Right atrium auricular region (tissue), 2 donors: ENCODE measurements around the gene M6PR. TPM values are rescaled to one million over a fixed set of nuclear protein-coding genes. Genes with fewer than 3 reads are reported as not detected.
"Not testable (repeated sequence)": the region's sequence is repeated elsewhere in the genome, so short reads cannot be mapped to it uniquely, and the experiment has no call there.

ENCODE experiments used
- DNase-seq: peaks from one replicate; pipeline ENCODE4 v3.0.0-alpha.2; 2019; ENCODE audit warnings: low spot score
- H3K27ac ChIP-seq, 2 donors: fragments of 200-600 bp; sonication (generic); 1 replicate in 1 of 2; 2 replicates in 1 of 2; pipeline ENCODE4 v1.5.1; 2016 to 2019
- H3K27me3 ChIP-seq, 2 donors: fragments of 200-600 bp; sonication (generic); one replicate each; pipeline versions ENCODE4 v1.5.1 to v1.6.0; 2017 to 2019
- H3K36me3 ChIP-seq: fragments of 200-600 bp; sonication (generic); one replicate; pipeline ENCODE4 v1.5.1; 2016
- H3K4me1 ChIP-seq, 2 donors: fragments of 200-600 bp; sonication (generic); one replicate each; pipeline versions ENCODE4 v1.5.1 to v1.6.0; 2017 to 2019
- H3K4me3 ChIP-seq, 2 donors: fragments of 200-600 bp; sonication (generic); 1 replicate in 1 of 2; 2 replicates in 1 of 2; pipeline ENCODE4 v1.5.1; 2017 to 2019; ENCODE audit warnings: mild to moderate bottlenecking in 1 of 2, moderate library complexity in 1 of 2
- H3K9me3 ChIP-seq, 2 donors: fragments of 200-600 bp; sonication (generic); one replicate each; pipeline ENCODE4 v1.5.1; 2019
- total RNA-seq, 2 donors: library from RNA; depleted of rRNA; stranded (reverse); fragments of >200 nt; gene quantifications; one replicate each; pipeline ENCODE4 v1.1.0, GENCODE V29; 2016
- TF ChIP-seq, protein P1 (sequence below), 2 donors: fragments of 200-600 bp; sonication (generic); IDR thresholded peaks; one replicate each; pipeline ENCODE4 v1.5.1; 2019; ENCODE audit warnings: antibody characterized with exemption in 2 of 2

The M6PR gene
- total RNA-seq, 2 donors from 2014 or later = 101 to 112 TPM

DNA sequence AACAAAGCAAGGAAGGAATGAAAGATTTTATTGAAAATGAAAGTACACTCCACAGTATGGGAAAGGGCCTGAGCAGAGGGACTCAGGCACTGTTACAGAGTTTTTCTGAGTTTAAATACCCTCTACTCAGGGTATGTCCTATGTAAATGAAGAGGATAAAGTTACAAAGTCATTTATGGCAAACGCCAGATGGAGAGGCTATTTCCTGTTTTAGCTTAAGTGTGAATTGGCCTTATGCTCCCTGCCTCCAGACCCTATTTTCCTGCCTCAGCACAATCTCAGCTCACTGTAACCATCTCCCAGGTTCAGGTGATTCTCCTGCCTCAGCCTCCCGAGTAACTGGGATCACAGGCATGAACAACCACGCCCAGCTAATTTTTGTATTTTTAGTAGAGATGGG is 41.9 kb downstream of the M6PR start:
- Histone ChIP-seq H3K4me1 (peaks cover 0 to 11% of the 10 kb centered on the region in 2 donors), H3K27me3 (no peaks in the 10 kb centered on the region), H3K27ac (peak overlapping the region in 1 of 2 donors; percentile 67), H3K4me3 (no peak overlapping the region), H3K9me3 (no peaks in the 10 kb centered on the region), H3K36me3 (no peaks in the 10 kb centered on the region)
- TF ChIP-seq, protein P1, sequence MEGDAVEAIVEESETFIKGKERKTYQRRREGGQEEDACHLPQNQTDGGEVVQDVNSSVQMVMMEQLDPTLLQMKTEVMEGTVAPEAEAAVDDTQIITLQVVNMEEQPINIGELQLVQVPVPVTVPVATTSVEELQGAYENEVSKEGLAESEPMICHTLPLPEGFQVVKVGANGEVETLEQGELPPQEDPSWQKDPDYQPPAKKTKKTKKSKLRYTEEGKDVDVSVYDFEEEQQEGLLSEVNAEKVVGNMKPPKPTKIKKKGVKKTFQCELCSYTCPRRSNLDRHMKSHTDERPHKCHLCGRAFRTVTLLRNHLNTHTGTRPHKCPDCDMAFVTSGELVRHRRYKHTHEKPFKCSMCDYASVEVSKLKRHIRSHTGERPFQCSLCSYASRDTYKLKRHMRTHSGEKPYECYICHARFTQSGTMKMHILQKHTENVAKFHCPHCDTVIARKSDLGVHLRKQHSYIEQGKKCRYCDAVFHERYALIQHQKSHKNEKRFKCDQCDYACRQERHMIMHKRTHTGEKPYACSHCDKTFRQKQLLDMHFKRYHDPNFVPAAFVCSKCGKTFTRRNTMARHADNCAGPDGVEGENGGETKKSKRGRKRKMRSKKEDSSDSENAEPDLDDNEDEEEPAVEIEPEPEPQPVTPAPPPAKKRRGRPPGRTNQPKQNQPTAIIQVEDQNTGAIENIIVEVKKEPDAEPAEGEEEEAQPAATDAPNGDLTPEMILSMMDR (IDR thresholded peaks at IDR 0.05) = no peak
- no peak for DNase-seq

DNA sequence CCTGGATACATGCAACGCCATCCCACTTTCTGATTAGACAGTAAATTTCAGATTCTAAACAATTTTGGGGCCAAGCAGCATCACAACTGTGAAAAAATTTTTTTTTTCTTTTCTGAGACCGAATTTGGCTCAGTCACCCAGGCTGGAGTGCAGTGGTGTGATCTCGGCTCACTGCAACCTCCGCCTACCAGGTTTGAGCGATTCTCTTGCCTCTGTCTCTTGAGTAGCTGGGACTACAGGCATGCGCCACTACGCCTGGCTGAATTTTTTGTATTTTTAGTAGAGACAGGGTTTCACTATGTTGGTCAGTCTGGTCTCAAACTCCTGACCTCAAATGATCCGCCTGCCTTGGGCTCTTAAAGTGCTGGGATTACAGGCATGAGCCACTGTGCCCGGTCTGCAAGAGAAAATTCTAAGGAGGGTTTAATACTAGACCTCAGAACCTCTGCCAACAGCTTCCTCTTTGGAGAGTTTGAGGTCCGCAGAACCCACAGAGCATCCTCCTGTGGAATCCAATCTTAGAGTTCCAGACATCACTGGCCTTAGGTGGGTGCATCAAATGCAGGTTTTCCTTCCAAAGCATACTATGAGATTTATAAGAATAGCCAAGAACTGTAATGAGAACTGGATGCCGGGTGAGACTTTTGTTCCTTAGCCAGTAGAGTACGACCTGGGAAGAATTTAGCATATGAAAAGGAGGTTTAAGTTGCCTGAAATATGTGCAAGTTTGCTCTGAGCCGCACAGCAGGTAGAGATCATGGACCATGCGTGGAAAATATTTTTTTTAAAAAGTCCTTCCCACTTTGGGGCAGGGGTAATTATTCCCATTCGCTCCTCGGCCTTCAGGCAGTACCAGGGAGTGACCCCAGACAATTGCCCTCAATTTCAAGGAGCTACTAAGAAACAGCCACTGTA is 42.9 kb downstream of the M6PR start:
- Histone ChIP-seq H3K4me1 (peaks cover 0 to under 1% of the 10 kb centered on the region in 2 donors), H3K27me3 (no peaks in the 10 kb centered on the region), H3K36me3 (no peaks in the 10 kb centered on the region), H3K4me3 (no peak overlapping the region), H3K27ac (peak overlapping the region in 1 of 2 donors; percentile 67), H3K9me3 (no peaks in the 10 kb centered on the region)
- DNase-seq = no peak
- TF ChIP-seq, protein P1 (IDR thresholded peaks at IDR 0.05) = no peak

DNA sequence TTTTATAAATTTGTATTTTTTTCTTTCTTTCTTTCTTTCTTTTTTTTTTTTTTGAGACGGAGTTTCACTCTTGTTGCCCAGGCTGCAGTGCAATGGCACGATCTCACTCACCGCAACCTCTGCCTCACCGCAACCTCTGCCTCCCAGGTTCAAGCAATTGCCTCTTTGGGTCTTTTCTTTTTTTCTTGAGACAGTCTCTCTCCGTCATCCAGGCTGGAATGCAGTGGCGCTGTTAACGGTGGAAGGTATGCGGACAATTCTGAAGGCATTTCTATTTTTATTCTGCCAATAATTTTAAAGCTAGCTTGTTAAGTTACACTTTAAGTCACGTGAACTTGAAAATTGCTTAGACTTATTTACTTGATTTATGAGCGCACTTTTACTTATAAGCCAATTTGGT is 43.9 kb downstream of the M6PR start:
- Histone ChIP-seq H3K27me3 (no peaks in the 10 kb centered on the region), H3K27ac (peak overlapping the region in 1 of 2 donors; percentile 67), H3K36me3 (no peaks in the 10 kb centered on the region), H3K4me3 (no peak overlapping the region), H3K9me3 (no peaks in the 10 kb centered on the region), H3K4me1 (no peaks in the 10 kb centered on the region)
- TF ChIP-seq, protein P1 (IDR thresholded peaks at IDR 0.05) = no peak
- no peak for DNase-seq

DNA sequence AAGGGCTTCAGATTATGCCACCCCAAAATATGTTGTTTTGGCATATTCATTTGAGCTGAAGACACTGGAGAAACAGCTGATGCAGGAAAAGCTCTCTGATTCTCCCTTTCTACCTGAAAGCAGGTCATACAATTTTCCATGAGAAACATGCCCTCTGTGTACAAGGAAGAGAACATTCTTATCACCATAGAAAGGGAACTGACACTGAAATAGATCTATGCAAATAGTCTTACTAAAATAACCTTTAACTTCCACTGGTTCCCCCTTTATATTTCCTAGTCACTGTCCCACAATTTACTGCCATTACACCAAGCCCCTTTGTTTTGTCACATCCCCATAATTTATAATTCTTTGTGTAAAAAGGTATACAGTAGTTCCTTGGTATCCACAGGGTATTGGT is 44.8 kb downstream of the M6PR start:
- DNase-seq = no peak
- Histone ChIP-seq H3K27ac (peak overlapping the region in 1 of 2 donors; percentile 67), H3K4me1 (no peaks in the 10 kb centered on the region), H3K9me3 (no peaks in the 10 kb centered on the region), H3K36me3 (no peaks in the 10 kb centered on the region), H3K27me3 (no peaks in the 10 kb centered on the region), H3K4me3 (no peak overlapping the region)
- TF ChIP-seq, protein P1 (IDR thresholded peaks at IDR 0.05) = no peak

DNA sequence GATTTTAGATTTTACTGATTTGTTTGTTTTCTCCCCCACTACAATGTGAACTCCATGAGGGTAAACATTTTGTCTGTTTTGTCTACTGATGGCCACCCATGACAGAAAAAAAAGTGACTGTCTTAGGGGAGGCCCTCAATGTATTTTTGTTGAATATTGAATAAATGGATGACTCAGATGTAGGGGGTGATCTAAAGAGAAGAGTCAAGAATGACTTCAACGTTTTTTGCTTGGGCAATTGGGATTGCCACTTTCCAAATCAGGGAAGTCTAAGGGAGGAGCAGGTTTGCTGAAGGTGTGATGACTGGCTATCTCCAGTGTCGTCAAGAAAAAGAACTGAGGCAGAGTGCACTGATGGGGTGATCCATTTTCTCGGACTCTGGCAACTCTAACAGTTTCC is 45.8 kb downstream of the M6PR start:
- DNase-seq = no peak
- H3K4me3 ChIP-seq = no peak overlapping the region
- H3K27ac ChIP-seq = no peak overlapping the region
- H3K4me1 ChIP-seq = no peaks in the 10 kb centered on the region
- no peaks in the 10 kb centered on the region for H3K27me3 ChIP-seq
- no peaks in the 10 kb centered on the region for H3K36me3 ChIP-seq
- H3K9me3 ChIP-seq = no peaks in the 10 kb centered on the region
- TF ChIP-seq, protein P1 (IDR thresholded peaks at IDR 0.05) = no peak

DNA sequence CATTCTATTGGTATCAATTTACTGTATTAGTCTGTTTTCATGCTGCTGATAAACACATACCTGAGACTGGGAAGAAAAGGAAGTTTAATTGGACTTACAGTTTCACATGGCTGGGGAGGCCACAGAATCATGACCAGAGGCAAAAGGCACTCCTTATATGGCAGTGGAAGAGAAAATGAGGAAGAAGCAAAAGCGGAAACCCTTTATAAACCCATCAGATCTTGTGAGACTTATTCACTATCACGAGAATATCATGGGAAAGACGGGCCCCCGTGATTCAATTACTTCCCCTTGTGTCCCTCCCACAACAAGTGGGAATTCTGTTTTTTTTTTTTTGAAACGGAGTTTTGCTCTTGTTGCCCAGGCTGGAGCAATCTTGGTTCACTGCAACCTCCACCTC is 46.7 kb downstream of the M6PR start:
- H3K36me3 ChIP-seq, H3K27ac ChIP-seq, H3K27me3 ChIP-seq, DNase-seq, H3K9me3 ChIP-seq, H3K4me1 ChIP-seq, H3K4me3 ChIP-seq: not testable (repeated sequence)
